A549 (cell line): Measurements from ENCODE around the gene PIN1.

Experiments used
- CEBPB ChIP-seq, 2 experiments: fragments of >200 bp in 1 of 2; sonication (Bioruptor Twin) in 1 of 2; formaldehyde crosslinking in 1 of 2; IDR thresholded peaks; 2 replicates each; pipeline ENCODE4 v1.6.1; 2012 to 2016
- CHD4 ChIP-seq: fragments of 200-600 bp; sonication (generic); IDR thresholded peaks from 2 replicates; pipeline ENCODE4 v1.6.1; 2016; ENCODE audit warnings: antibody characterized with exemption, mild to moderate bottlenecking, borderline replicate concordance
- EP300 ChIP-seq, 2 experiments: fragments of >200 bp; sonication (Bioruptor Twin); formaldehyde crosslinking; IDR thresholded peaks; 2 replicates in 1 of 2; 3 replicates in 1 of 2; pipeline ENCODE4 v1.6.1; 2016 to 2017
- FOXS1 ChIP-seq: fragments of 250-450 bp; sonication (Bioruptor Pico); IDR thresholded peaks from 2 replicates; pipeline ENCODE4 v1.5.0; 2020; ENCODE audit warnings: mild to moderate bottlenecking, moderate library complexity
- MAFK ChIP-seq: fragments of 450-650 bp; IDR thresholded peaks from 2 replicates; pipeline ENCODE4 v1.6.1; 2014; ENCODE audit not compliant: partially characterized antibody
- MYC ChIP-seq: IDR thresholded peaks from 2 replicates; pipeline ENCODE4 v1.6.1; 2012; ENCODE audit warnings: mild to moderate bottlenecking, inconsistent platforms, low read length, improper control_type of control experiment, borderline replicate concordance
- POLR2A ChIP-seq: IDR thresholded peaks from 2 replicates; pipeline ENCODE4 v1.6.1; 2012; ENCODE audit warnings: mild to moderate bottlenecking, low read length
- RAD21 ChIP-seq, 2 experiments: fragments of >200 bp in 1 of 2; sonication (Bioruptor Twin) in 1 of 2; formaldehyde crosslinking in 1 of 2; IDR thresholded peaks in 1 of 2; conservative IDR thresholded peaks in 1 of 2; 2 replicates in 1 of 2; 3 replicates in 1 of 2; pipeline ENCODE4 v1.6.1; 2012 to 2018; ENCODE audit warnings: inconsistent platforms in 1 of 2
- RFX5 ChIP-seq: fragments of 450-650 bp; IDR thresholded peaks from 2 replicates; pipeline ENCODE4 v1.7.1; 2014; ENCODE audit warnings: antibody characterized with exemption, mild to moderate bottlenecking, moderate library complexity
- SREBF2 ChIP-seq: fragments of 450-650 bp; IDR thresholded peaks from 2 replicates; pipeline ENCODE4 v1.6.1; 2014; ENCODE audit warnings: mild to moderate bottlenecking, moderate library complexity
- TF ChIP-seq, protein P1 (sequence below): fragments of >200 bp; sonication (Bioruptor Twin); formaldehyde crosslinking; IDR thresholded peaks from 3 replicates; pipeline ENCODE4 v1.5.1; 2016
- TF ChIP-seq, protein P2 (sequence below): fragments of 200-600 bp; sonication (generic); IDR thresholded peaks from 2 replicates; pipeline ENCODE4 v1.6.1; 2016; ENCODE audit warnings: antibody characterized with exemption, mild to moderate bottlenecking, moderate library complexity
- TF ChIP-seq, protein P3 (sequence below): IDR thresholded peaks from 2 replicates; pipeline ENCODE4 v1.6.1; 2012

DNA sequence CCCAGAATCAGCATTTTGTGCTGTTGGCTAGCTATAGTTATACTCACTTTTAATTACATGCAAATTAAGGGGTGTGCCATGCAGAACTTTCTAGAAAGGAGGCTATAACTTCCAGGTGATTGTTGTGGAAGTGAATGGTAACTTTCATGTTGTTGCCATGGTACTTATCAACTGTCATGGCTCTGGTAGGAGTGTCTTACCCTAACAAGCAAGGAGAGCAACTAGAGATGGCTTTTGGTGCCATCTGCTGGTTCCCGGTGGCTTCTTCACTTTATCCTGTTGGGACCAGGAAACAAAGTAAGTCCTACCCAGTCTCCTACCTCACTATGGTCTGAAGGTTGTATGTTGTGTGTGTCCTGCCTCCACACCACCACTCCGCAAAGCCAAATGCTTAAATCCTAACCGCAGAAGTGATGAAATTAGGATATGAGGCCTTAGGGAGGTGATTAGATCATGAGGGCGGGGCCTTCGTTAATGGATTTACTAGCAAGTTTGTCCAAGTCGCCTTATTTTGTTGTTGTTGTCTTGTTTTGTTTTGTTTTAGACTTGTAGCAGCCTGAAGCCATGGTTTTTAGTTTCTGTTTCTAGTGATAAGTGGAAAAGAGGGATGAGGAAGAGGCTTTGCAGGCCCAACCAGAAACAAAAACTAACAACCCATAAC lies 38.9 kb upstream of the PIN1 start:
- TF ChIP-seq POLR2A = no peak
- TF ChIP-seq, protein P1, sequence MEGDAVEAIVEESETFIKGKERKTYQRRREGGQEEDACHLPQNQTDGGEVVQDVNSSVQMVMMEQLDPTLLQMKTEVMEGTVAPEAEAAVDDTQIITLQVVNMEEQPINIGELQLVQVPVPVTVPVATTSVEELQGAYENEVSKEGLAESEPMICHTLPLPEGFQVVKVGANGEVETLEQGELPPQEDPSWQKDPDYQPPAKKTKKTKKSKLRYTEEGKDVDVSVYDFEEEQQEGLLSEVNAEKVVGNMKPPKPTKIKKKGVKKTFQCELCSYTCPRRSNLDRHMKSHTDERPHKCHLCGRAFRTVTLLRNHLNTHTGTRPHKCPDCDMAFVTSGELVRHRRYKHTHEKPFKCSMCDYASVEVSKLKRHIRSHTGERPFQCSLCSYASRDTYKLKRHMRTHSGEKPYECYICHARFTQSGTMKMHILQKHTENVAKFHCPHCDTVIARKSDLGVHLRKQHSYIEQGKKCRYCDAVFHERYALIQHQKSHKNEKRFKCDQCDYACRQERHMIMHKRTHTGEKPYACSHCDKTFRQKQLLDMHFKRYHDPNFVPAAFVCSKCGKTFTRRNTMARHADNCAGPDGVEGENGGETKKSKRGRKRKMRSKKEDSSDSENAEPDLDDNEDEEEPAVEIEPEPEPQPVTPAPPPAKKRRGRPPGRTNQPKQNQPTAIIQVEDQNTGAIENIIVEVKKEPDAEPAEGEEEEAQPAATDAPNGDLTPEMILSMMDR = peak; percentile 65
- no peak for TF ChIP-seq MAFK
- TF ChIP-seq SREBF2 = no peak
- TF ChIP-seq MYC = no peak
- no peak for TF ChIP-seq EP300 (IDR thresholded peaks at IDR 0.05)
- peak; percentile 77 to 86 for TF ChIP-seq RAD21 (conservative IDR thresholded peaks at IDR 0.05 in 1 of 2, IDR thresholded peaks at IDR 0.05 in 1 of 2)
- TF ChIP-seq, protein P2, sequence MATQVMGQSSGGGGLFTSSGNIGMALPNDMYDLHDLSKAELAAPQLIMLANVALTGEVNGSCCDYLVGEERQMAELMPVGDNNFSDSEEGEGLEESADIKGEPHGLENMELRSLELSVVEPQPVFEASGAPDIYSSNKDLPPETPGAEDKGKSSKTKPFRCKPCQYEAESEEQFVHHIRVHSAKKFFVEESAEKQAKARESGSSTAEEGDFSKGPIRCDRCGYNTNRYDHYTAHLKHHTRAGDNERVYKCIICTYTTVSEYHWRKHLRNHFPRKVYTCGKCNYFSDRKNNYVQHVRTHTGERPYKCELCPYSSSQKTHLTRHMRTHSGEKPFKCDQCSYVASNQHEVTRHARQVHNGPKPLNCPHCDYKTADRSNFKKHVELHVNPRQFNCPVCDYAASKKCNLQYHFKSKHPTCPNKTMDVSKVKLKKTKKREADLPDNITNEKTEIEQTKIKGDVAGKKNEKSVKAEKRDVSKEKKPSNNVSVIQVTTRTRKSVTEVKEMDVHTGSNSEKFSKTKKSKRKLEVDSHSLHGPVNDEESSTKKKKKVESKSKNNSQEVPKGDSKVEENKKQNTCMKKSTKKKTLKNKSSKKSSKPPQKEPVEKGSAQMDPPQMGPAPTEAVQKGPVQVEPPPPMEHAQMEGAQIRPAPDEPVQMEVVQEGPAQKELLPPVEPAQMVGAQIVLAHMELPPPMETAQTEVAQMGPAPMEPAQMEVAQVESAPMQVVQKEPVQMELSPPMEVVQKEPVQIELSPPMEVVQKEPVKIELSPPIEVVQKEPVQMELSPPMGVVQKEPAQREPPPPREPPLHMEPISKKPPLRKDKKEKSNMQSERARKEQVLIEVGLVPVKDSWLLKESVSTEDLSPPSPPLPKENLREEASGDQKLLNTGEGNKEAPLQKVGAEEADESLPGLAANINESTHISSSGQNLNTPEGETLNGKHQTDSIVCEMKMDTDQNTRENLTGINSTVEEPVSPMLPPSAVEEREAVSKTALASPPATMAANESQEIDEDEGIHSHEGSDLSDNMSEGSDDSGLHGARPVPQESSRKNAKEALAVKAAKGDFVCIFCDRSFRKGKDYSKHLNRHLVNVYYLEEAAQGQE = no peak
- no peak for TF ChIP-seq FOXS1 (CRISPR knock-in tag)
- TF ChIP-seq CEBPB (IDR thresholded peaks at IDR 0.05) = no peak
- TF ChIP-seq, protein P3, sequence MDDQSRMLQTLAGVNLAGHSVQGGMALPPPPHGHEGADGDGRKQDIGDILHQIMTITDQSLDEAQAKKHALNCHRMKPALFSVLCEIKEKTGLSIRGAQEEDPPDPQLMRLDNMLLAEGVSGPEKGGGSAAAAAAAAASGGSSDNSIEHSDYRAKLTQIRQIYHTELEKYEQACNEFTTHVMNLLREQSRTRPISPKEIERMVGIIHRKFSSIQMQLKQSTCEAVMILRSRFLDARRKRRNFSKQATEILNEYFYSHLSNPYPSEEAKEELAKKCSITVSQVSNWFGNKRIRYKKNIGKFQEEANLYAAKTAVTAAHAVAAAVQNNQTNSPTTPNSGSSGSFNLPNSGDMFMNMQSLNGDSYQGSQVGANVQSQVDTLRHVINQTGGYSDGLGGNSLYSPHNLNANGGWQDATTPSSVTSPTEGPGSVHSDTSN = no peak
- no peak for TF ChIP-seq RFX5
- no peak for TF ChIP-seq CHD4
